Measurements from ENCODE around the gene MAP3K19.
"Not testable (repeated sequence)": the region's sequence is repeated elsewhere in the genome, so short reads cannot be mapped to it uniquely, and the experiment has no call there.

The MAP3K19 gene

GRCh38 chr2:134977104-134977503, 70.1 kb downstream of the MAP3K19 start:
- not testable (repeated sequence) for DNase-seq

- no peak for DNase-seq
These were observed 71.1 kb downstream of the MAP3K19 start for GRCh38 chr2:134976074-134976702.

- no peak for DNase-seq
These were observed 71.8 kb downstream of the MAP3K19 start for GRCh38 chr2:134975281-134976009.

- no peak for DNase-seq
These were observed 73.8 kb downstream of the MAP3K19 start for GRCh38 chr2:134973241-134974138.

DNA sequence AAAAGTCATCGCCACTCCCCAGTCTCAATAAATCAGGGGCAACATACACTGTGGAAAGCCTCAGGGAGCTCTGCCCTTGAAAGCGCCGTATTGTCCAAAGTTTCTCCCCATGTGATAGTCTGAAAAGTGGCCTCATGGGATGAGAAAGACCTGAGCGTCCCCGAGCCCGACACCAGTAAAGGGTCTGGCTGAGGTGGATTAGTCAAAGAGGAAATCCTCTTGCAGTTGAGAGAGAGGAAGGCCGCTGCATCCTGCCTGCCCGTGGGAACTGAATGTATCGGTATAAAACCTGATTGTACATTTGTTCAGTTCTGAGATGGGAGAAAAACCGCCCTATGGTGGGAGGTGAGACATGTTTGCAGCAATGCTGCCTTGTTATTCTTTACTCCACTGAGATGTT, 80.1 kb downstream of the MAP3K19 start:
- not testable (repeated sequence) for DNase-seq

DNA sequence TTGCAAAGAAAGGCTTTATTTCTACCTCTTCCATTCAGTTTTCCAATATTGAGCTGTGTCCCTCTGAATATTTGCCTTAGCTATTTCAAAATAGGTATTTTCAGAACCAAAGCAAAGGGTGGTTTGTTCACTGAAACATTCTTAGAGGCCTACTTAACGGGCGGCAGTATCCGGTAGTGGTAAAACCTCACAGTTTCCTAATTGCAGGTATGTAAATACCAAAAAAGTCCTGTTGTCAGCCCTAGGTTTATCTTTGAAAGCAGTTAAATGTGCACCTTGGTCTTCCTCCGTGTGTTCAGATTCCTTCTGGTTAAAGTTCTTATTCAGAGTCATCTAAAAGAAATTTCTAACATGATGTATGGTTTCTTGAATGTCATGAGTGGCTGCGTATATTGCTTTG, 89.8 kb downstream of the MAP3K19 start:
- DNase-seq = no peak

- DNase-seq = no peak
These were observed 91.5 kb downstream of the MAP3K19 start for GRCh38 chr2:134955744-134956143.

- no peak for DNase-seq
These were observed 93.2 kb downstream of the MAP3K19 start for GRCh38 chr2:134954065-134954464.

DNA sequence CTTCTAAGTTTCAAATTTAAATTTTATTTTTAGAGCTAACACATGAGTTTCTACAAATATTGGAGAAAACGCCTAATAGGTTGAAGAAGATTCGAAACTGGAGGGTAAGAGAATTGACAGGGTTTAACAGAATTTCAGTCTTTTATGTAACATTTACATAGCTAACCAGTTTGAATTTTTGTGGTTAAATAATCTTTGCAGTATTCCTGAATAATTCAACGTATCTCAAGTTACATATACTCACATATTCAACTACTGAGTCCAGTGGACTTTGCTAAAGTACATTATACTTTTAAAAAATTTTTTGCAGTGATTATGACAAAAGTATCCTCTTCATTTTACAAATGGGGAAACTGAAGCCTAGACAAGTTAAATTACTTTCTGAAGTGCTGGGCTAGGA, 94.6 kb downstream of the MAP3K19 start:
- DNase-seq = no peak

DNA sequence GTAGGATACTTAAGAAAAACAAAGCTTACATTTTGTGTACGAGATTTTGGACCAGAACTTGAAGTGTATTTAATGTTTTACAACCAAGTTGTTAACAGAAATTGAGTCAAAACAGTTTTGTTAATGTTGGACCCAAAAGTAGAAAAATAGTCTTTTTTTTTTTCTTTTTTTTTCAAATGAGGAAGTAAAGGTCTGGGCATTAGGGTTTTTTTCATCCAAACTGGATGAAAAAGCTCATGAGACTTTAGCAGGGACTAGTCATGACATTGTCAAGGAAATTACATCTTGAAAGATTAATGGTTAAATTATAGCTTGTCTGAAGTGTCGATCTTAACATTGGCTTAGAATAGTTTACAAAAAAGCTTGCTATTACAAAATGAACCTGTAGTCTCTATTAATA, 96.4 kb downstream of the MAP3K19 start:
- no peak for DNase-seq

GRCh38 chr2:134949981-134950708, 97.1 kb downstream of the MAP3K19 start:
- DNase-seq = no peak

DNA sequence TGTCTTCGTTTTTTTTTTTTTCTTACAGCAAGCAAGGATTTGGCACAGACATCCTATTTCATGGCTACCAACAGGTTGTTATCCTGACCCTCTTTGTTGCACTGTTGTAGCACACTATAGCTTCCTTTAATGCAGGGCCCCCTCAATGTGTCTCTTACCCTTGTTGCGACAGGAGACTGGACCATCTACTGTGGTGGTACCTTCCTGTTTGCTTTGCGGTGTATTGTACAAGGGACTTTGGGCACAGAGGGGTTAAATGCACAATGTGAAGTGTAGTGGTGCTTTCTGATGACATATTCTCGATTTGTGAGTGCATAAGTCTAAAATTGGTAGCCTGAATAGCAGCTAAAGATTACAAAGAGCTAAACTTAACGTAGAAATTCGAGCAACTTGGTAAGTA, 101.2 kb downstream of the MAP3K19 start:
- DNase-seq = no peak

DNA sequence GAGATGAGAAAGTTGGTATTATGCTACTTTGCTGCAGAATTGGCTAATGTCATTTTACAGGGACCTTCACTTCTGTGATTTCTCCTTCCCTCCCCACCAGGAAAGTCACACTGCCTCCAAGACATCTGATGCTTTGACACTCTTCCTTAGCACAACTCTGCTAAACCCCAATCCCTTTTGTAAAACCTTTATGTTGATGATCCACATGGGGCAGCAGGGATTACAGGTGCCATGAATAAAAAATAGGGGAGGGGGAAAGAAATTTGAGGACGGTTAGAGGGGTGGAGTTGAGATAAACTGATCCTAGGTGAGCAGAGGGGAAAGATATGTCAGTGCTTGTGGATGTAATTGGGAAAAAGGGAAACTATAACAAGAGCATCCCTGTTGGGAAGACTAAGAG, 102.3 kb downstream of the MAP3K19 start:
- DNase-seq = no peak

GRCh38 chr2:134943540-134943939, 103.7 kb downstream of the MAP3K19 start:
- no peak for DNase-seq

GRCh38 chr2:134936691-134937090, 110.6 kb downstream of the MAP3K19 start:
- no peak for DNase-seq

DNA sequence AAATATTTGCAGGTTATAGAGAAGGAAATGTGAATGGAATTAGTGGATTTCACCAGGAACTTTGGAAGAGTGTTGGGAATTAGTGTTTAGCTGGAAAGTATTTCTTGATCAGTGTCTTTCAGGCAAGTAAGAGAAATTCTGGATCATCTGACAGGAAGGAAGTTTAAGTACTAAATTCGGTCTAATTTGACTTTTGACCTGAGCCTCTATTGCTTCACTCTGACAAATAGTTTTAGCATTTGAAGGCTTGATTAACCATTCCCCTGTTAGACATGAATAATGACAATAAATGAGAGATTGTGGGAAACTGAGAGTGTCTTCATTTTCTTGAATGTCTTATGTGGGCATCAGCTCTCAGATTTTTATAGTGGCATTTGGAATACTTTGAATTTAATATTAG, 112.6 kb downstream of the MAP3K19 start:
- DNase-seq = no peak

GRCh38 chr2:134934150-134934549, 113.1 kb downstream of the MAP3K19 start:
- no peak for DNase-seq

GRCh38 chr2:134933732-134934131, 113.5 kb downstream of the MAP3K19 start:
- no peak for DNase-seq

GRCh38 chr2:134932864-134933526, 114.3 kb downstream of the MAP3K19 start:
- no peak for DNase-seq

- no peak for DNase-seq
These were observed 120.1 kb downstream of the MAP3K19 start for GRCh38 chr2:134927195-134927594.

DNA sequence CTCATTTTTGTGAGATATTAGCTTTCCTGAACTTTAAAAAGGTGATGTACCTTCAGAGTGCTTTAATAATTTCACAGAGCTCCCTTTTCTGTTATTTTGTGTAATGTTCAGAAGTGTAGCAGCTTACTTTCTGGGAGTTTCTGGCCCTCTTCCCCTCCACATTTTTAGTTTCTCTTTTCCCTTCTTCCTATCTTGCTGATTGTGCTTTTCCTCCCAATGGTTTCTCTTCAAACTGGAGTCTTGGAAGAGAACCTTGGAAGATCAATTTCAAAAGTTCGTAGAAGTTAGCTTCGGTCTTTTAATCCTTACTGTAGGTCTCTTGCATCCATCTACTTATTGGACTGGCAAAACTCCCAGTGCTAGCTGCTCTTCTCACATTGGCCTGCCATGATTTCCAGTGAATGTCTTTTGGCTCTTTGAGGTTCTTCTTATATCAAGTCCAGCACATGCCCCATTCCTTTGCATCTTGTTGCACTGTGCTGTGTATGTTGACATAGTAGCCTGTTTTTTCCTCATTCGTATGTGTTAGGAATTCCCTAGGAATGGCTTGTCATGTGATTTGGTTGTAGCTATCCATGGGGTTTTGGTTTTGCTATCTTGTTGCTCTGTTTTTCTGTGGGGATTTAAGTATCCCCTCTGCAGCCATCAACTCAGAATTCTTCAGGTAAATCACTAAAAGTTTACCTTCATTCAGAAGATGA, 120.9 kb downstream of the MAP3K19 start:
- no peak for DNase-seq

- no peak for DNase-seq
These were observed 122.3 kb downstream of the MAP3K19 start for GRCh38 chr2:134924912-134925311.
